ENCODE results near the gene GAST.

GAST gene

DNA sequence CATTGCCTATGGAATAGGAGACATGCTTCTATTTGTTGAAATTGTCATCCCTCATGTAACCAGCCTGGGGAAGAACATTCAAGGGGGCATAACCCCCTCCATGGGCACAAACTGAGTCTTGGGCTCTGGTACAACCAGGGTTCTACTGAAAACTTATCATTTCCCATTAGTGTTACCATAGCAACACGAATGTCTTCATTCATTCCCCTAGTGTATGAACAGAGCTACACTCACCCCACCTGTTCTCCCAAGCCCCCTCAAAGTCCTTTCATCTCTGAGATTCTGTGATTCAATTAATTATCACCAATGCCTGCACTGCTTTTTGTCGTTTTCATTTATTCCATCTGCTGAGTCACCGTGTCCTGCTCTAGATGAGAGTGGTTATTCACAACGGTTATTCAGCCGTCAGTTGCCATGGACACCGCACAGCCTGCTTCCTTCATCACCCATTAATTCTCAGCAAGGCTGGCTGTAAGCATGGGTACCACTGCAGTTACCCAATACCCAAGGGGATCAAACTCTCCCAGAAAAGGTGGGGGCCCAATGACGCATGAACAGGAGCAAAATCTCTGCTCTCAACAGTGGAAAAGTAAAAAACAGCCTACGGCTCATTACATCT, 1.6 kb upstream of the GAST start:
- CTCF ChIA-PET: interaction anchor here (1.4 kb wide), 1 partner anchor 15 kb away, joined by 11 read pairs; no protein-coding TSS in a partner anchor
- no peak for DNase-seq

GRCh38 chr17:41717408-41718286, 5.5 kb downstream of the GAST start:
- H3K27me3 Mint-ChIP-seq: peaks cover 31% of the 10 kb centered on the region
- peak; percentile 41 for DNase-seq
- H3K27ac Mint-ChIP-seq: no peak overlapping the region
- CTCF ChIA-PET: interaction anchor here (1.5 to 1.8 kb wide), 2 partner anchors 22 to 84 kb away, joined by 3 to 6 read pairs; no protein-coding TSS in a partner anchor
- no peaks in the 10 kb centered on the region for H3K36me3 Mint-ChIP-seq
- peaks cover 14% of the 10 kb centered on the region for H3K4me1 Mint-ChIP-seq
- no peaks in the 10 kb centered on the region for H3K9me3 Mint-ChIP-seq
- H3K4me3 Mint-ChIP-seq: no peak overlapping the region

More for the DNA sequence above, 1.6 kb upstream of the GAST start:
- no peaks in the 10 kb centered on the region for H3K9me3 Mint-ChIP-seq
- H3K4me1 Mint-ChIP-seq: no peaks in the 10 kb centered on the region
- peaks cover 61% of the 10 kb centered on the region for H3K27me3 Mint-ChIP-seq
- no peaks in the 10 kb centered on the region for H3K36me3 Mint-ChIP-seq
- H3K27ac Mint-ChIP-seq: no peak overlapping the region
- H3K4me3 Mint-ChIP-seq: no peak overlapping the region

DNA sequence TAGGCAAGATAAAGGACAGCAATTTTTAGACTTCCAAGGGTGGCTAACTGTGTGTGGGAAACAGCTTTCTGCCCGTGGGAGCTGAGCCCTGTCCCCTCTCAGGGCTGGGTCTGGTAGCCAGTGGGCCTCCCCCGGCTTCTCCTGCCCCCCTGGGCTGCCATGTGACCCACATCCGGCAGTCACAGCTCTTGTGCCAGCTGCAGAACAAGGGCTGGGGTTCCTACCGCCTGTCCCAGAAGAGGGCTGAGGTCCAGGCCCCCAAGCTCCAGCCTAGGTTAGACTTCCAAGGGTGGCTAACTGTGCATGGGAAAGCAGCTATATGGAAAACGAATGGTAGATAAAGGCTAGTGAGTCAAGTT, 6.1 kb downstream of the GAST start:
- CTCF ChIA-PET: interaction anchor here (1.8 kb wide), 1 partner anchor 22 kb away, joined by 6 read pairs; no protein-coding TSS in a partner anchor
- H3K4me3 Mint-ChIP-seq: no peak overlapping the region
- H3K4me1 Mint-ChIP-seq: peaks cover 14% of the 10 kb centered on the region
- no peaks in the 10 kb centered on the region for H3K36me3 Mint-ChIP-seq
- H3K27me3 Mint-ChIP-seq: peaks cover 28% of the 10 kb centered on the region
- DNase-seq: no peak
- H3K9me3 Mint-ChIP-seq: no peaks in the 10 kb centered on the region
- no peak overlapping the region for H3K27ac Mint-ChIP-seq

DNA sequence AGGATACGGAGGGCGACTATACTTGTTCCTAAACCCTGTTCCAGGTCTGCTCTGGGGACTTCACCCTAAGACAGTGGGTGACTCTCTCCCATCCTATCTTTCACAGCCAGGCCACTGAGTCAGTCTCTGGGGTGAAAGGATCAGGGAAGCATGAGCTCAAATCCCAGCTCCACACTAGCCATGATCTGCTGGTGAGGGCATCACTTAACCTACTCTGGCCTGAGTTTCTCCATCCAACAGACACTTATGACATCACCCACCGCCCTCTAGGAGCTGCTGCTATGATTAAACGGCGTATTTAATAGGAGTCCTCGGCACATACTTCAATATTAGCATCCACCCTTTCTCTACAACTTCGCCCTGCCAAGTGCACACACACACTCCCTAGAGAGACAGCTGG, 10.1 kb downstream of the GAST start:
- peaks cover 9% of the 10 kb centered on the region for H3K4me1 Mint-ChIP-seq
- CTCF ChIA-PET: interaction anchor here (1.6 kb wide), 1 partner anchor 9 kb away, joined by 3 read pairs; no protein-coding TSS in a partner anchor
- H3K36me3 Mint-ChIP-seq: no peaks in the 10 kb centered on the region
- no peak for DNase-seq
- peaks cover 22% of the 10 kb centered on the region for H3K27me3 Mint-ChIP-seq
- no peaks in the 10 kb centered on the region for H3K9me3 Mint-ChIP-seq
- no peak overlapping the region for H3K4me3 Mint-ChIP-seq
- H3K27ac Mint-ChIP-seq: no peak overlapping the region

GRCh38 chr17:41723801-41724475, 11.8 kb downstream of the GAST start:
- H3K36me3 Mint-ChIP-seq: no peaks in the 10 kb centered on the region

DNA sequence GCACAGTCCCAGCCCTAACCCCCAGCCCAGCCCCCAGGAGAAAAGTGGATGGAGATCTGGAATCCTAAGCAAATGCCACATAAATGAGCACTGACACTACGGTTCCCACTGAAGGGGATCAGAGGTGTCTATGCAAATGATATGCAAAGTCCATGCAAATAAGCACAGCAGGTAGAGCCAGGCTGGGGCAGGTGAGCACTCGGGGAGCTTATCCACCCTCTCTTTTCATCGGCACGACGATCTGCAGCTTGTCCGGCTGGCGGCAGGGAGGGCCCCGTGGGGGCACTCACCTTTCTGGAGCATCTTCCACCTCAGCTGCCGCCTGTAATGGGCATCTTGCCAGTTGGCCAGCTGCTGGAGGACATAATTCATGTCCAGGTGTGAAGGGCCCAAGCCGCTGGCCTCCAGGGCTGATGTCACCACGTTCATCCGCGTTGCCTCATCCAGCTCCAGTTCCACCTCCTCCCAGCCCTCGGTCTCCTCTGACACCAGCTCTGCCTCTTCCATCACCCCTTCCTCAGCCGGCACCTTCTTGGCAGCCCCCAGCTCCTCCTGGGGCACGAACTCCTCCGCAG, 12.4 kb downstream of the GAST start:
- H3K4me3 Mint-ChIP-seq: no peak overlapping the region
- no peak for DNase-seq
- H3K27me3 Mint-ChIP-seq: peaks cover 25% of the 10 kb centered on the region
- CTCF ChIA-PET: interaction anchor here (1.1 to 1.3 kb wide), 4 partner anchors 8 to 62 kb away, joined by 3 read pairs; partner anchors contain the start of gene HAP1
- H3K9me3 Mint-ChIP-seq: no peaks in the 10 kb centered on the region
- no peaks in the 10 kb centered on the region for H3K36me3 Mint-ChIP-seq
- no peak overlapping the region for H3K27ac Mint-ChIP-seq
- no peaks in the 10 kb centered on the region for H3K4me1 Mint-ChIP-seq

More at GRCh38 chr17:41723801-41724475, 11.8 kb downstream of the GAST start:
- CTCF ChIA-PET: interaction anchor here (1.3 kb wide), 1 partner anchor 14 kb away, joined by 3 read pairs; no protein-coding TSS in a partner anchor
- DNase-seq: no peak
- H3K27me3 Mint-ChIP-seq: peaks cover 20% of the 10 kb centered on the region
- no peak overlapping the region for H3K4me3 Mint-ChIP-seq
- H3K27ac Mint-ChIP-seq: no peak overlapping the region
- no peaks in the 10 kb centered on the region for H3K9me3 Mint-ChIP-seq
- H3K4me1 Mint-ChIP-seq: no peaks in the 10 kb centered on the region

DNA sequence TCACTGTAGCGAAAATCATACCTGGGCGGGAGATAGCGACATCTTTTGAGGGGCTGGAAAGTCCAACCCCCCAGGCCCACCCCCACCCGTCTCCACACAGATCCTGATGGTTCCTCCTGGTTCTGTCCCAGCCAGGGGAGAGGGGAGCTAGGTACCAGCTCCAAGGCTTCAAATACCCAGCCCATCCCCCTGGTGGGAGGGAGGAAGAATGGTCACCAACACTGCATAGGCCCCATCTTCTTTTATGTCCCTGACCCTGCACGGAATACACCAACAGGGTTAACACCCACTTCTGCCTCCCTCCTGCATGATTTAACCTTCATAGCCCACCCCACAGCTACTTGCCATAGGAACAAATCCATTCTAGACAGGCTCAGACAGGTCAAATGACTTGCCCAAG, 13.0 kb downstream of the GAST start:
- Mint-ChIP-seq H3K36me3 (no peaks in the 10 kb centered on the region), H3K27ac (no peak overlapping the region), H3K4me3 (no peak overlapping the region), H3K4me1 (no peaks in the 10 kb centered on the region), H3K27me3 (peaks cover 31% of the 10 kb centered on the region), H3K9me3 (no peaks in the 10 kb centered on the region)
- DNase-seq: no peak
- CTCF ChIA-PET: interaction anchor here (1.1 to 1.3 kb wide), 3 partner anchors 9 to 62 kb away, joined by 3 read pairs; partner anchors contain the start of gene HAP1

- Mint-ChIP-seq H3K4me3 (no peak overlapping the region), H3K9me3 (no peaks in the 10 kb centered on the region), H3K27me3 (peaks cover 55% of the 10 kb centered on the region), H3K4me1 (no peaks in the 10 kb centered on the region), H3K27ac (no peak overlapping the region), H3K36me3 (no peaks in the 10 kb centered on the region)
- no peak for DNase-seq
- CTCF ChIA-PET: interaction anchor here (2.1 kb wide), 1 partner anchor 10 kb away, joined by 5 read pairs; no protein-coding TSS in a partner anchor
These were observed 15.9 kb downstream of the GAST start for GRCh38 chr17:41728056-41728455.

- CTCF ChIA-PET: interaction anchor here (1.0 to 1.4 kb wide), 3 partner anchors 23 to 71 kb away, joined by 3 to 5 read pairs (median 3); no protein-coding TSS in a partner anchor
- peaks cover 75% of the 10 kb centered on the region for H3K27me3 Mint-ChIP-seq
- H3K4me1 Mint-ChIP-seq: peaks cover 6% of the 10 kb centered on the region
- no peaks in the 10 kb centered on the region for H3K9me3 Mint-ChIP-seq
- H3K4me3 Mint-ChIP-seq: no peak overlapping the region
- DNase-seq: no peak
- H3K36me3 Mint-ChIP-seq: no peaks in the 10 kb centered on the region
- H3K27ac Mint-ChIP-seq: no peak overlapping the region
These were observed 18.3 kb downstream of the GAST start for GRCh38 chr17:41730479-41730878.

GRCh38 chr17:41731836-41732235, 19.7 kb downstream of the GAST start:
- DNase-seq: no peak
- Mint-ChIP-seq H3K9me3 (no peaks in the 10 kb centered on the region), H3K36me3 (no peaks in the 10 kb centered on the region), H3K4me3 (no peak overlapping the region), H3K27ac (no peak overlapping the region), H3K4me1 (peaks cover 6% of the 10 kb centered on the region), H3K27me3 (peaks cover 85% of the 10 kb centered on the region)
- CTCF ChIA-PET: interaction anchor here (1.1 to 1.4 kb wide), 3 partner anchors 10 to 57 kb away, joined by 3 to 5 read pairs (median 3); no protein-coding TSS in a partner anchor

DNA sequence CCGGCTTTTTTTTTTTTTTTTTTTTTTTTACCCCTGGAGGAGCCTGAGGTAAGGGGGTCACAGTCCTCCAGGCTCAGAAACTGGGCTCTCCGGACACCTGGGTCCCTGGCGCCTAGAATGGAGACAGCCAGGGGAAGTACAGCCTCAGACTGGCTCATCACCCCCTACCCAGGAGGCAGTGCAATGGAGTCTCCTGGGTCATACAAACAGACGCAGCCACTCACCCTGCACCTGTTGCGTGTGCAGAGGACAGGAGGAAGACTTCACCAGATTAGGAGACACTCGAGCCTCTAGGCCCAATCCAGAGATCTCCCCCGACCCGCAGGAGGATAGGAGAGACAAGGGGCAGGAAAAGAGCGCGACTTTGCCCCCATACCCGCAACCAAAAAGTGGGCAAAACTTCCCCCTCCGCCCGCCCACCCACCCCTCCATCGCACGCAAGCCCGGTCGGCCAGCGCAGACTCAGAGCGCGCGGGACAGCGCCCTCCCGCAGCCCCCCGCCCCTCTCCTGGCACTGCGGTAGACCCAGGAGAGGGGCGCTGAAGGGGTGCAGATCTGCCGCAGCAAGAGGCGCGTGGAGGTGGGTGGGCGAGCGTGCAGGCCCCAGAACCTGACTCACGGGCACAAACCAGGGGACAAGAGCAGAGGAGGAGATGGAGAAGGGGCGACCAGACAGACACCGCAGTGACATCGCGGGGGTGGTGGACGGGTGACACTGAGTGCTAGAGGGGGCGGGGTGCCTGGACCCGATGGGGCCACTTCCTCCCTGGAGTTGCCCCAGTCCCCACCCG, 21.4 kb downstream of the GAST start:
- Mint-ChIP-seq H3K9me3 (no peaks in the 10 kb centered on the region), H3K27ac (no peak overlapping the region), H3K36me3 (no peaks in the 10 kb centered on the region), H3K4me1 (peaks cover 8% of the 10 kb centered on the region), H3K27me3 (peaks cover 90% of the 10 kb centered on the region), H3K4me3 (peak overlapping the region; percentile 41)
- DNase-seq: no peak
- CTCF ChIA-PET: no interaction called here

DNA sequence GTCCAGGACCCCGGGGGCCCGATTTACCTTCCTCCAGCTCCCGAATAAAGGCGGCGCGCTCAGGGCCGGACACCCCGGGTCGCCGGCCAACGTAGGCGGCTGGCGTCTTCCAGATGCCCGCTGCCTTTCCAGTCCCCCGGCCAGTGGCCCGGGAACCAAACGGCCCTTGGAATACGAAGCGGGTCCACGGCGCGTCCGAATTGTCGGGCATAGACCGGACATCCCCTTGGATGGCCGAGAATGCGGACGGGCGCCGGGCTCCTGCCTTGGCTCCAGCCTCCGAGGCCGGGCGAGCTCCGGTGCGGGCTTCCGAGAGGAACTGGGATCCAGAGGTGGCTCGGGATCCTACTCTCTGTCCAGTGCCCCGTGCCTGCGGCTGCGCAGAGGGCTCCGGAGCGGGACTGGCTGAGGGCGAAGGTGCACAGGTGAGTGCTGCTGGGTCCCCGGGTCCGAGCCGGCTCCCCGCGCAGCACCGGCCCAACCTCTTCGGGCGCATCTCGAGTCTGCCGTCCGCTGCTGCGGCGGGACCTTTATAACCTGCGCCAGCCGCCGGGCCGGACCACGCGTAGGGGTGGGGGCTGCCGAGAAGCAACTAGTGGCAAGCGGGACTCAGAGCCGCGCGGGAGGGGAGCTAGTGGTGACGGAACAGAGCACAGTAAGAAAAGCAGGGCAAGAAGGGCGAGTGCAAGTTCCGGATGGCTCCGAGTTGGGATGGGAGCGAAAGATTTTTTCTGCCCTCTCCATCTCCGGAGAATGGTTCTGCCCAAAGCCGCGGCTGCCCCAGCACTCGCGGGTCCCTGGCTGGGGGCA, 22.2 kb downstream of the GAST start, which contains the start of gene HAP1:
Gene HAP1 (minus strand): TSS at position 505 of the 810 bp plus-strand sequence. CDS start 9 bp downstream, at position 496.
- Mint-ChIP-seq H3K4me3 (peak within 1 kb of the TSS; percentile 41), H3K9me3 (no peaks in the 10 kb centered on the region), H3K36me3 (no peaks in the 10 kb centered on the region), H3K27ac (no peak within 1 kb of the TSS), H3K27me3 (peaks cover 87% of the 10 kb centered on the region), H3K4me1 (peaks cover 8% of the 10 kb centered on the region)
- DNase-seq: peak; percentile 35
- CTCF ChIA-PET: interaction anchor here (1.0 to 4.4 kb wide), 4 partner anchors 9 to 66 kb away, joined by 3 to 55 read pairs (median 3); no protein-coding TSS in a partner anchor

Data from activated naive CD4-positive, alpha-beta T cell treated with anti-CD3 and anti-CD28 coated beads, Interleukin-2, amount 10 ng/mL, durations not matched to agents 7 days and 5 days (primary cell).